GM12878 (cell line): ENCODE measurements around the gene WDR89. TPM values are rescaled to one million over a fixed set of nuclear protein-coding genes. Genes with fewer than 3 reads are reported as not detected.

Experiments used
- ATAC-seq: fragments of 200-7000 bp; cut with Tn5 transposase; 3 replicates; pipeline ENCODE4 v1.9.1; 2020; ENCODE audit warnings: mild to moderate bottlenecking, moderate library complexity
- BruUV-seq: library from RNA; stranded (reverse); fragments of 400-500 nt; replicated peaks from 2 replicates; lab custom pipeline; 2021; lab: Mats Ljungman, UMichigan
- CTCF ChIA-PET: fragments of 300-600 bp; sonication (Branson Sonifier 250); formaldehyde crosslinking; extraction: SDS; loops from one replicate; lab custom pipeline; 2021; ENCODE audit warnings: inconsistent platforms; lab: Yijun Ruan, JAX
- POLR2A ChIA-PET: fragments of 350-600 bp; formaldehyde crosslinking; extraction: SDS; loops from one replicate; lab custom pipeline; 2021; ENCODE audit warnings: inconsistent platforms; lab: Charles Lee
- RAD21 ChIA-PET: fragments of 300-600 bp; sonication (Branson Sonifier 250); formaldehyde crosslinking; loops from one replicate; lab custom pipeline; 2023; ENCODE audit warnings: antibody characterized with exemption; ENCODE audit not compliant: unreplicated experiment; lab: Charles Lee
- SMC1A ChIA-PET: fragments of 300-600 bp; sonication (Branson Sonifier 250); formaldehyde crosslinking; loops from one replicate; lab custom pipeline; 2023; ENCODE audit not compliant: unreplicated experiment, uncharacterized antibody; lab: Charles Lee
- DNase-seq: peaks from one replicate; pipeline ENCODE4 v3.0.0-alpha.2; 2011; ENCODE audit warnings: low read depth, low spot score
- FAIRE-seq: peaks from 3 replicates; lab custom pipeline; 2011; peaks lifted over from hg19 to GRCh38; lab: Jason Lieb, UNC
- H2AFZ ChIP-seq: 2 replicates; pipeline ENCODE4 v1.6.0; 2011; ENCODE audit warnings: low read depth, low read length, control low read depth; ENCODE audit not compliant: control insufficient read depth
- H3K27ac ChIP-seq: 2 replicates; pipeline ENCODE4 v1.5.1; 2011; ENCODE audit warnings: control low read depth; ENCODE audit not compliant: control insufficient read depth, insufficient read depth
- H3K27me3 ChIP-seq, 2 experiments: replicated peaks in 1 of 2; 2 replicates each; pipeline versions ENCODE4 v1.6.0 to v1.6.1; 2011; ENCODE audit warnings: low read length in 1 of 2; ENCODE audit not compliant: control insufficient read depth in 2 of 2, insufficient read depth in 2 of 2
- H3K36me3 ChIP-seq, 2 experiments: 2 replicates each; pipeline ENCODE4 v1.5.1; 2011; ENCODE audit warnings: low read length in 1 of 2; ENCODE audit not compliant: control insufficient read depth in 2 of 2, insufficient read depth in 2 of 2
- H3K4me1 ChIP-seq: 2 replicates; pipeline ENCODE4 v1.6.1; 2011; ENCODE audit warnings: mild to moderate bottlenecking, low read length, moderate library complexity, mixed read lengths; ENCODE audit not compliant: control insufficient read depth, insufficient read depth
- H3K4me2 ChIP-seq: 2 replicates; pipeline ENCODE4 v1.6.0; 2011; ENCODE audit warnings: control low read depth; ENCODE audit not compliant: control insufficient read depth, insufficient read depth
- H3K4me3 ChIP-seq: fragments of 200-600 bp; sonication (generic); 2 replicates; pipeline ENCODE4 v1.5.1; 2016
- H3K79me2 ChIP-seq: 2 replicates; pipeline ENCODE4 v1.6.0; 2011; ENCODE audit warnings: low read length; ENCODE audit not compliant: control insufficient read depth, insufficient read depth
- H3K9ac ChIP-seq: 2 replicates; pipeline ENCODE4 v1.8.0; 2011; ENCODE audit warnings: low read length, control low read depth, mixed read lengths; ENCODE audit not compliant: control insufficient read depth, insufficient read depth
- H3K9me3 ChIP-seq: replicated peaks from 3 replicates; pipeline ENCODE4 v1.5.1; 2011; ENCODE audit warnings: mild to moderate bottlenecking, low read length; ENCODE audit not compliant: control insufficient read depth, insufficient read depth
- H4K20me1 ChIP-seq: 2 replicates; pipeline ENCODE4 v1.6.0; 2011; ENCODE audit not compliant: control insufficient read depth, insufficient read depth
- BHLHE40 ChIP-seq, 2 experiments: fragments of 450-650 bp in 1 of 2; IDR thresholded peaks; 2 replicates each; pipeline ENCODE4 v1.6.1; 2011 to 2017; ENCODE audit warnings: low read depth in 2 of 2, borderline replicate concordance in 1 of 2, improper control_type of control experiment in 1 of 2, low read length in 1 of 2, mild to moderate bottlenecking in 1 of 2
- FOS ChIP-seq: IDR thresholded peaks from 3 replicates; pipeline ENCODE4 v1.6.1; 2011; ENCODE audit warnings: borderline replicate concordance; ENCODE audit not compliant: insufficient read length; ENCODE audit errors: extremely low read depth
- FOXM1 ChIP-seq: IDR thresholded peaks from 2 replicates; pipeline ENCODE4 v1.6.1; 2012; ENCODE audit warnings: low read depth, mild to moderate bottlenecking, inconsistent platforms, low read length, moderate library complexity
- HDGF ChIP-seq: fragments of 450-650 bp; IDR thresholded peaks from 2 replicates; pipeline ENCODE4 v1.6.1; 2016; ENCODE audit warnings: antibody characterized with exemption
- JUNB ChIP-seq: IDR thresholded peaks from 2 replicates; pipeline ENCODE4 v1.6.1; 2016; ENCODE audit warnings: antibody characterized with exemption, mild to moderate bottlenecking
- MEF2B ChIP-seq: fragments of 450-650 bp; IDR thresholded peaks from 2 replicates; pipeline ENCODE4 v1.6.1; 2018; ENCODE audit warnings: mild to moderate bottlenecking, moderate library complexity; ENCODE audit not compliant: partially characterized antibody, poor library complexity, severe bottlenecking
- MYC ChIP-seq: IDR thresholded peaks from 2 replicates; pipeline ENCODE4 v1.6.1; 2011; ENCODE audit warnings: mild to moderate bottlenecking, low read length, moderate library complexity, inconsistent platforms; ENCODE audit not compliant: insufficient read depth, insufficient replicate concordance, insufficient read length, severe bottlenecking
- NRF1 ChIP-seq: conservative IDR thresholded peaks from 2 replicates; pipeline ENCODE4 v1.6.1; 2011; ENCODE audit warnings: mild to moderate bottlenecking, low read depth, low read length, improper control_type of control experiment
- RELA ChIP-seq: fragments of 450-650 bp; IDR thresholded peaks from 2 replicates; pipeline ENCODE4 v1.8.0; 2014; ENCODE audit warnings: borderline replicate concordance; ENCODE audit not compliant: partially characterized antibody
- SUZ12 ChIP-seq: fragments of 200-600 bp; sonication (generic); IDR thresholded peaks from one replicate; pipeline ENCODE4 v1.6.1; 2018; ENCODE audit warnings: antibody characterized with exemption, mild to moderate bottlenecking; ENCODE audit not compliant: unreplicated experiment
- ZBED1 ChIP-seq: IDR thresholded peaks from 2 replicates; pipeline ENCODE4 v1.6.1; 2016; ENCODE audit warnings: borderline replicate concordance
- WGBS: methylation state at CpG from one replicate; pipeline ENCODE4 v1.1.6; 2016; ENCODE audit warnings: low lambda C conversion rate; ENCODE audit not compliant: insufficient replicate concordance, insufficient coverage; ENCODE audit errors: missing lambda C conversion rate; 5-methylcytosine and 5-hydroxymethylcytosine counted together
- in situ Hi-C: fragments of 300-500 bp; cut with MboI; formaldehyde crosslinking; loops from 9 replicates; pipeline ENCODE4 v1.14.3; 2018; ENCODE audit warnings: mixed read lengths
- intact Hi-C: fragments of 100-400 bp; cut with micrococcal nuclease; formaldehyde crosslinking; loops from one replicate; pipeline ENCODE4 v1.14.2; 2022; ENCODE audit not compliant: unreplicated experiment
- polyA plus RNA-seq, 11 experiments: library from polyadenylated mRNA; depleted of rRNA in 4 of 11; unstranded in 6 of 11; stranded (reverse) in 5 of 11; fragments of >200 nt; fragmentation: Nextera tagmentation in 4 of 11; fragmentation: Illumina TruSeq in 1 of 11; extraction: Ambion mirVana in 4 of 11; extraction: Trizol in 1 of 11; gene quantifications; 1 replicate in 1 of 11; 2 replicates in 10 of 11; pipeline versions ENCODE4 v1.2.1 to v1.2.3, GENCODE V29; 2011 to 2016; ENCODE audit warnings: inconsistent platforms in 2 of 11, missing spikeins in 2 of 11, low read depth in 1 of 11
- total RNA-seq, 4 experiments: library from RNA; depleted of rRNA in 3 of 4; stranded (reverse); fragments of >200 nt in 3 of 4; fragmentation: Illumina TruSeq in 1 of 4; extraction: Trizol in 1 of 4; gene quantifications; 2 replicates each; pipeline versions ENCODE4 v1.2.1 to v1.2.3, GENCODE V29; 2013 to 2021
- TF ChIP-seq, protein P1 (sequence below): IDR thresholded peaks from 2 replicates; pipeline ENCODE4 v1.6.1; 2012; ENCODE audit warnings: improper control_type of control experiment, low read depth, low read length; ENCODE audit not compliant: insufficient replicate concordance
- TF ChIP-seq, protein P2 (sequence below): fragments of 450-650 bp; IDR thresholded peaks from 2 replicates; pipeline ENCODE4 v1.6.1; 2017; ENCODE audit warnings: borderline replicate concordance

The WDR89 gene
- total and polyA plus RNA-seq, 10 of the 15 experiments (the other 5 are each of a cell fraction or from before 2014, with no cell fraction given), result 11.8 to 25.7 (median 17.5) TPM

DNA sequence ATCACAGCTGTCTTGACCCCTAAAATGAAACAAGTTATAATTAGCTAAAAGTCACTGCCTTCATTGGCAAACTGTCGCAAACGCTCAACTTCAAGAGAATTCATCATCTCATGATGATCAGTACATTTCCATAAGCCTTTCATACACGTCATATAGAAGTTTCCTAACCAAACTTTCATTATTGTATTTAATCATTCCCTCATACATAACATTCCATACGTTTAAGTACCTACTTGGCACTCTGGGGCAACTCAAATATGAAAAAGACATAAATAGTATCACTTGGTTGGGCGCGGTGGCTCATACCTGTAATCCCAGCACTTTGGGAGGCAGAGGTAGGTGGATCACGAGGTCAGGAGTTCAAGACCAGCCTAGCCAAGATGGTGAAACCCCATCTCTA, 86.1 kb downstream of the WDR89 start:
- ChIA-PET POLR2A (no interaction called here), RAD21 (interaction anchor here (2.0 kb wide), 1 partner anchor 12 kb away, joined by 8 read pairs; the partner anchor contains the start of gene PPP2R5E), CTCF (interaction anchor here (1.0 to 1.2 kb wide), 3 partner anchors 12 to 167 kb away, joined by 3 read pairs; partner anchors contain the start of gene PPP2R5E), SMC1A (interaction anchor here (0.9 to 2.9 kb wide), 3 partner anchors 8 to 71 kb away, joined by 4 to 12 read pairs (median 5); partner anchors contain the start of gene PPP2R5E)
- 28% methylated on average over 7 of the region's 7 CpGs for WGBS
- in situ Hi-C loops, result loop anchor here (25.0 kb wide), 1 partner anchor 1393 kb away; no protein-coding TSS in a partner anchor
- no peak for FAIRE-seq
- BruUV-seq, result no TSS peak
- no peak overlapping the region for H3K4me2 ChIP-seq
- no peaks in the 10 kb centered on the region; the same call in 2 of the 3 replicates for H3K9me3 ChIP-seq
- H3K4me1 ChIP-seq, result no peaks in the 10 kb centered on the region
- H2AFZ ChIP-seq, result no peak overlapping the region
- no peaks in the 10 kb centered on the region for H4K20me1 ChIP-seq
- no peak for ATAC-seq
- H3K36me3 ChIP-seq, result no peaks in the 10 kb centered on the region
- no peak overlapping the region for H3K27ac ChIP-seq
- no peak overlapping the region for H3K4me3 ChIP-seq
- no peak for DNase-seq
- TF ChIP-seq MEF2B, result no peak
- TF ChIP-seq, protein P1, sequence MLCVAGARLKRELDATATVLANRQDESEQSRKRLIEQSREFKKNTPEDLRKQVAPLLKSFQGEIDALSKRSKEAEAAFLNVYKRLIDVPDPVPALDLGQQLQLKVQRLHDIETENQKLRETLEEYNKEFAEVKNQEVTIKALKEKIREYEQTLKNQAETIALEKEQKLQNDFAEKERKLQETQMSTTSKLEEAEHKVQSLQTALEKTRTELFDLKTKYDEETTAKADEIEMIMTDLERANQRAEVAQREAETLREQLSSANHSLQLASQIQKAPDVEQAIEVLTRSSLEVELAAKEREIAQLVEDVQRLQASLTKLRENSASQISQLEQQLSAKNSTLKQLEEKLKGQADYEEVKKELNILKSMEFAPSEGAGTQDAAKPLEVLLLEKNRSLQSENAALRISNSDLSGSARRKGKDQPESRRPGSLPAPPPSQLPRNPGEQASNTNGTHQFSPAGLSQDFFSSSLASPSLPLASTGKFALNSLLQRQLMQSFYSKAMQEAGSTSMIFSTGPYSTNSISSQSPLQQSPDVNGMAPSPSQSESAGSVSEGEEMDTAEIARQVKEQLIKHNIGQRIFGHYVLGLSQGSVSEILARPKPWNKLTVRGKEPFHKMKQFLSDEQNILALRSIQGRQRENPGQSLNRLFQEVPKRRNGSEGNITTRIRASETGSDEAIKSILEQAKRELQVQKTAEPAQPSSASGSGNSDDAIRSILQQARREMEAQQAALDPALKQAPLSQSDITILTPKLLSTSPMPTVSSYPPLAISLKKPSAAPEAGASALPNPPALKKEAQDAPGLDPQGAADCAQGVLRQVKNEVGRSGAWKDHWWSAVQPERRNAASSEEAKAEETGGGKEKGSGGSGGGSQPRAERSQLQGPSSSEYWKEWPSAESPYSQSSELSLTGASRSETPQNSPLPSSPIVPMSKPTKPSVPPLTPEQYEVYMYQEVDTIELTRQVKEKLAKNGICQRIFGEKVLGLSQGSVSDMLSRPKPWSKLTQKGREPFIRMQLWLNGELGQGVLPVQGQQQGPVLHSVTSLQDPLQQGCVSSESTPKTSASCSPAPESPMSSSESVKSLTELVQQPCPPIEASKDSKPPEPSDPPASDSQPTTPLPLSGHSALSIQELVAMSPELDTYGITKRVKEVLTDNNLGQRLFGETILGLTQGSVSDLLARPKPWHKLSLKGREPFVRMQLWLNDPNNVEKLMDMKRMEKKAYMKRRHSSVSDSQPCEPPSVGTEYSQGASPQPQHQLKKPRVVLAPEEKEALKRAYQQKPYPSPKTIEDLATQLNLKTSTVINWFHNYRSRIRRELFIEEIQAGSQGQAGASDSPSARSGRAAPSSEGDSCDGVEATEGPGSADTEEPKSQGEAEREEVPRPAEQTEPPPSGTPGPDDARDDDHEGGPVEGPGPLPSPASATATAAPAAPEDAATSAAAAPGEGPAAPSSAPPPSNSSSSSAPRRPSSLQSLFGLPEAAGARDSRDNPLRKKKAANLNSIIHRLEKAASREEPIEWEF, result no peak
- TF ChIP-seq, protein P2, sequence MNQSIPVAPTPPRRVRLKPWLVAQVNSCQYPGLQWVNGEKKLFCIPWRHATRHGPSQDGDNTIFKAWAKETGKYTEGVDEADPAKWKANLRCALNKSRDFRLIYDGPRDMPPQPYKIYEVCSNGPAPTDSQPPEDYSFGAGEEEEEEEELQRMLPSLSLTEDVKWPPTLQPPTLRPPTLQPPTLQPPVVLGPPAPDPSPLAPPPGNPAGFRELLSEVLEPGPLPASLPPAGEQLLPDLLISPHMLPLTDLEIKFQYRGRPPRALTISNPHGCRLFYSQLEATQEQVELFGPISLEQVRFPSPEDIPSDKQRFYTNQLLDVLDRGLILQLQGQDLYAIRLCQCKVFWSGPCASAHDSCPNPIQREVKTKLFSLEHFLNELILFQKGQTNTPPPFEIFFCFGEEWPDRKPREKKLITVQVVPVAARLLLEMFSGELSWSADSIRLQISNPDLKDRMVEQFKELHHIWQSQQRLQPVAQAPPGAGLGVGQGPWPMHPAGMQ, result no peak
- TF ChIP-seq ZBED1, result no peak
- TF ChIP-seq SUZ12, result no peak
- TF ChIP-seq HDGF, result no peak
- TF ChIP-seq MYC, result no peak
- TF ChIP-seq NRF1, result no peak
- TF ChIP-seq FOS, result no peak
- no peak for TF ChIP-seq BHLHE40 (IDR thresholded peaks at IDR 0.05; ENCODE audit: borderline replicate concordance in 1 of 2, low read depth in 2 of 2, low read length in 1 of 2)
- TF ChIP-seq RELA, result no peak
- no peak for TF ChIP-seq JUNB
- TF ChIP-seq FOXM1, result no peak
- no peaks in the 10 kb centered on the region for H3K27me3 ChIP-seq
- H3K9ac ChIP-seq, result no peak overlapping the region
- no peaks in the 10 kb centered on the region for H3K79me2 ChIP-seq
- intact Hi-C loops, result no loop called here
